Spleen (tissue), 11 donors: ENCODE results near the gene AOC2. TPM values are rescaled to one million over a fixed set of nuclear protein-coding genes. Genes with fewer than 3 reads are reported as not detected.
"Not testable (repeated sequence)": the region's sequence is repeated elsewhere in the genome, so short reads cannot be mapped to it uniquely, and the experiment has no call there.

Source experiments
- DNase-seq: peaks from one replicate; pipeline ENCODE4 v3.0.0-alpha.2; 2020
- H3K27ac ChIP-seq, 8 donors: fragments of 200-600 bp; sonication (generic) in 7 of 8; 1 replicate in 4 of 8; 2 replicates in 4 of 8; pipeline versions ENCODE4 v1.5.0 to v1.8.0; 2016 to 2021; ENCODE audit warnings: inconsistent platforms in 4 of 8, mild to moderate bottlenecking in 4 of 8, moderate library complexity in 1 of 8
- H3K27me3 ChIP-seq, 7 donors: fragments of 200-600 bp; sonication (generic) in 6 of 7; replicated peaks in 1 of 7; 1 replicate in 4 of 7; 2 replicates in 3 of 7; pipeline versions ENCODE4 v1.5.0 to v1.8.0; 2016 to 2021; ENCODE audit warnings: inconsistent platforms in 3 of 7, mild to moderate bottlenecking in 1 of 7
- H3K36me3 ChIP-seq, 6 donors: fragments of 200-600 bp; sonication (generic) in 5 of 6; 1 replicate in 4 of 6; 2 replicates in 2 of 6; pipeline versions ENCODE4 v1.5.0 to v1.8.0; 2016 to 2021; ENCODE audit warnings: inconsistent platforms in 2 of 6
- H3K4me1 ChIP-seq, 6 donors: fragments of 200-600 bp; sonication (generic) in 5 of 6; 1 replicate in 3 of 6; 2 replicates in 3 of 6; pipeline versions ENCODE4 v1.5.0 to v1.8.0; 2016 to 2021; ENCODE audit warnings: inconsistent platforms in 3 of 6
- H3K4me3 ChIP-seq, 8 donors: fragments of 200-600 bp; sonication (generic) in 7 of 8; 1 replicate in 4 of 8; 2 replicates in 4 of 8; pipeline versions ENCODE4 v1.5.0 to v1.8.0; 2016 to 2021; ENCODE audit warnings: inconsistent platforms in 4 of 8, mild to moderate bottlenecking in 4 of 8, moderate library complexity in 2 of 8
- H3K9me3 ChIP-seq, 8 donors: fragments of 200-600 bp; sonication (generic) in 7 of 8; 1 replicate in 4 of 8; 2 replicates in 4 of 8; pipeline versions ENCODE4 v1.5.0 to v1.8.0; 2016 to 2021; ENCODE audit warnings: inconsistent platforms in 4 of 8
- CTCF ChIP-seq, 11 experiments: fragments of 200-600 bp in 7 of 11; fragments of 450-650 bp in 4 of 11; sonication (generic) in 4 of 11; IDR thresholded peaks in 8 of 11; conservative IDR thresholded peaks in 3 of 11; 1 replicate in 7 of 11; 2 replicates in 4 of 11; pipeline versions ENCODE4 v1.4.0 to v1.8.0; 2016 to 2021; ENCODE audit warnings: antibody characterized with exemption in 11 of 11, inconsistent platforms in 4 of 11, mild to moderate bottlenecking in 1 of 11
- POLR2A ChIP-seq, 3 donors: fragments of 450-650 bp; IDR thresholded peaks; one replicate each; pipeline ENCODE4 v1.5.1; 2017; ENCODE audit warnings: antibody characterized with exemption in 3 of 3, mild to moderate bottlenecking in 1 of 3
- POLR2AphosphoS5 ChIP-seq, 3 donors: sonication (generic); formaldehyde crosslinking; IDR thresholded peaks; one replicate each; pipeline ENCODE4 v1.5.1; 2017; ENCODE audit warnings: antibody characterized with exemption in 3 of 3
- WGBS, 5 donors: extraction: QIAGEN DNeasy Blood & Tissue Kit in 3 of 5; methylation state at CpG; one replicate each; pipeline versions ENCODE4 v1.1.5 to v1.1.7; 2013 to 2018; 5-methylcytosine and 5-hydroxymethylcytosine counted together
- intact Hi-C: fragments of 100-400 bp; cut with DNase I; formaldehyde crosslinking; loops from one replicate; pipeline ENCODE4 v1.15.0; 2023; ENCODE audit warnings: low total_unique reads
- polyA plus RNA-seq, 3 donors: library from polyadenylated mRNA; stranded (reverse); fragments of 200-250 nt; gene quantifications; one replicate each; pipeline ENCODE4 v1.2.1, GENCODE V29; 2013
- total RNA-seq, 7 donors: library from RNA; depleted of rRNA in 3 of 7; stranded (reverse); fragments of >200 nt in 3 of 7; fragmentation: NEBNext Ultra II Directional in 4 of 7; extraction: Animal tissue kit (Norgen Biotek cat#: 25700) in 4 of 7; gene quantifications; one replicate each; pipeline versions ENCODE4 v1.1.0 to v1.2.1, GENCODE V29; 2016 to 2021
- donor health status: healthy with polysubstance abuse.
- donor health status: DM: no; HTN: no; CAD: no; lungs with moderate emphysema.
- donor health status: DM: no; HTN: no; CAD: no.
- donor health status: Bipolar disorder and iron deficiency.
- donor health status: healthy.
- donor health status: DM: no; HTN: no; CAD: no.
- donor health status: DM: yes; HTN: yes; CAD: no.

The AOC2 gene
- total and polyA plus RNA-seq, 10 donors: 0.59 to 3.6 (median 2.6) TPM

DNA sequence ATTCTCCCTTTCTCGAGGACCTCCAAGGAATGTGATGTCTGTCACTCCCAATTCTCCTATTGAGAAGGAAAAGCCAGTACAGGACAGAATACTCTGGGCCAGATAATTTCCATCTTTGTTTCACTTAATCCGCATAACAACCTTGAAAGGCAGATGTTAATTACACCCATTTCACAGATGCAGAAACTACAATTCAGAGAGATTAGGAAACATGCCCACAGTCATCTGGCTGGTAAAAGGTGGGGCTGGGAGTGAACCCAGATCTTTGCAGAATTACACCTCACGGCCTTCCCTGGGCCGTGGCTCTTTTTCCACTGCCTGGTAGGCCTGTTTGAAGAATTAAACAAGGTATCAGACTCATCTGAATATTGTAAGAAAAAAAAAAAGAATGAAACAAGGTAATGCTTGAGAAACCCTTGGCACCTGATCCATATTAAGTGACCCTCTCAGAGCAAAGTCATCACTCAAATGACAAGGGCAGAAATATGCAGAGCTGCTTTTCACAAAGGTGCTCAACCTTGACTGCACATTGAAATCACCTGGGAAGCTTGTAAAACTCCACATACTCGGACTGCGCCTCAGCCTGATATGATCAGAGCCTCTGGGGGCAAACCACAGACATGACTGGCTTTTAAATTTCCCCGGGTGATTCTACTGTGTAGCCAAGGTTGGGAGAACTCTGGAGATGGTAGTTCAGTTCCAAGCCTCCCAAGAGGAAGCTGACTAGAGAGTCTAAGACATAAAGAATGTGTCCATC lies 39.6 kb downstream of the AOC2 start:
- WGBS, 5 donors: 76 to 89% (median 85%) methylated on average over 7 of the region's 7 CpGs
- intact Hi-C loops: no loop called here
- no peak for DNase-seq

GRCh38 chr17:42885806-42886205 lies 41.4 kb downstream of the AOC2 start:
- DNase-seq: not testable (repeated sequence)
- H3K4me3 ChIP-seq: peak overlapping the region in 2 of 8 donors; percentile 3 to 28
- WGBS, 5 donors: 89 to 100% (median 94%) methylated on average over 3 of the region's 3 CpGs

More for the DNA sequence above, 39.6 kb downstream of the AOC2 start:
- no peaks in the 10 kb centered on the region for H3K36me3 ChIP-seq
- TF ChIP-seq CTCF (IDR thresholded peaks at IDR 0.05 in 8 of 11, conservative IDR thresholded peaks at IDR 0.05 in 3 of 11) (no peak), POLR2AphosphoS5 (IDR thresholded peaks at IDR 0.05) (no peak), POLR2A (IDR thresholded peaks at IDR 0.05) (no peak)
- H3K9me3 ChIP-seq: no peaks in the 10 kb centered on the region
- no peak overlapping the region for H3K4me3 ChIP-seq
- H3K4me1 ChIP-seq: peaks cover 0 to 25% (median 5%) of the 10 kb centered on the region in 6 donors
- no peak overlapping the region for H3K27ac ChIP-seq
- peaks cover 0 to 12% (median 0%) of the 10 kb centered on the region in 7 donors for H3K27me3 ChIP-seq

GRCh38 chr17:42886283-42887176 lies 42.1 kb downstream of the AOC2 start:
- Histone ChIP-seq H3K27ac (peak overlapping the region in 4 of 8 donors; percentile 17 to 76 (median 62)), H3K27me3 (no peaks in the 10 kb centered on the region), H3K4me3 (peak overlapping the region in 2 of 8 donors; percentile 3 to 28), H3K9me3 (no peaks in the 10 kb centered on the region), H3K36me3 (no peaks in the 10 kb centered on the region), H3K4me1 (peaks cover 0 to 25% (median 6%) of the 10 kb centered on the region in 6 donors)
- intact Hi-C loops: no loop called here
- WGBS, 5 donors: 46 to 55% (median 51%) methylated on average over 15 of the region's 15 CpGs
- no peak for TF ChIP-seq POLR2A (IDR thresholded peaks at IDR 0.05)
- TF ChIP-seq POLR2AphosphoS5 (IDR thresholded peaks at IDR 0.05): peak in 1 of 3 donors; percentile 20
- DNase-seq: no peak

More at GRCh38 chr17:42885806-42886205, 41.4 kb downstream of the AOC2 start:
- H3K27me3 ChIP-seq, H3K36me3 ChIP-seq, H3K9me3 ChIP-seq, intact Hi-C loops: not testable (repeated sequence)
- Histone ChIP-seq H3K27ac (peak overlapping the region in 4 of 8 donors; percentile 17 to 76 (median 62)), H3K4me1 (peaks cover 0 to 25% (median 5%) of the 10 kb centered on the region in 6 donors)

DNA sequence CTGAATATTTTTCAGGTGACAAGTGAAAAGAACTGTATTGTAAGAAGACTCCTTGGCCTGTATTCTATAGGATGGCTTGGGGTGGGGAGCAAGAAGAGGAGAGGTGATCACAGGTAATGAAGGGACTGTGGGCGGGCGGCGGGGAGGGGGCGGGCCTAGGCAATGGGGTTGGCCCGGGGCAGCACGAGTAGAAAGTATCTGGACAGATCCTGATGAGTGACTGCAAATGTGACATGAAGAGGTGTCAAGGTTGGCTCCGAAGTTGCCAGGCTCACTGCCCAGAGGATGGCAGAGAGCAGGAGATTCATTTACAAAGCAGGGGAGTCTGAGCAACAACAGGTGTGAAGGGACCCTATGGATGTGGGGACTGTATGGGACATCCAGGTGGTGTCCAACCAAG lies 45.4 kb downstream of the AOC2 start:
- no peaks in the 10 kb centered on the region for H3K27me3 ChIP-seq
- H3K36me3 ChIP-seq: no peaks in the 10 kb centered on the region
- no peak overlapping the region for H3K4me3 ChIP-seq
- TF ChIP-seq CTCF (IDR thresholded peaks at IDR 0.05 in 8 of 11, conservative IDR thresholded peaks at IDR 0.05 in 3 of 11) (no peak), POLR2A (IDR thresholded peaks at IDR 0.05) (no peak), POLR2AphosphoS5 (IDR thresholded peaks at IDR 0.05) (no peak)
- no peak for DNase-seq
- no peaks in the 10 kb centered on the region for H3K9me3 ChIP-seq
- 88 to 95% (median 94%) methylated on average over 7 of the region's 7 CpGs for WGBS, 5 donors
- H3K27ac ChIP-seq: no peak overlapping the region
- peaks cover 0 to 55% (median 22%) of the 10 kb centered on the region in 6 donors for H3K4me1 ChIP-seq
- intact Hi-C loops: no loop called here
